HL-60 (cell line): ENCODE results near the gene AIFM3.

Source experiments
- DNase-seq, 2 experiments: peaks; one replicate each; pipeline ENCODE4 v3.0.0-alpha.2; 2010 to 2020; ENCODE audit warnings: low read depth in 1 of 2, low spot score in 1 of 2
- H3K27ac ChIP-seq: fragments of 250-450 bp; sonication (Bioruptor Pico); replicated peaks from 2 replicates; pipeline ENCODE4 v1.5.1; 2020; ENCODE audit warnings: mild to moderate bottlenecking, moderate library complexity
- H3K27me3 ChIP-seq: fragments of 250-450 bp; sonication (Bioruptor Pico); 2 replicates; pipeline ENCODE4 v1.5.1; 2021; ENCODE audit warnings: mild to moderate bottlenecking, moderate library complexity; ENCODE audit not compliant: insufficient read depth, poor library complexity, severe bottlenecking
- H3K4me3 ChIP-seq: replicated peaks from 2 replicates; pipeline ENCODE4 v1.5.1; 2011; ENCODE audit warnings: mild to moderate bottlenecking, control low read depth, low read length; ENCODE audit not compliant: insufficient read depth
- GABPA ChIP-seq: IDR thresholded peaks from 2 replicates; pipeline ENCODE4 v1.6.1; 2012; ENCODE audit warnings: low read depth
- POLR2AphosphoS5 ChIP-seq: IDR thresholded peaks from 2 replicates; pipeline ENCODE4 v1.6.1; 2012; ENCODE audit warnings: low read depth
- SPI1 ChIP-seq: IDR thresholded peaks from 2 replicates; pipeline ENCODE4 v1.6.1; 2012; ENCODE audit warnings: low read depth, mild to moderate bottlenecking, borderline replicate concordance
- TF ChIP-seq, protein P1 (sequence below): IDR thresholded peaks from one replicate; pipeline ENCODE4 v1.5.1; 2011; ENCODE audit warnings: low read length, control low read depth, inconsistent platforms; ENCODE audit not compliant: insufficient read depth
- TF ChIP-seq, protein P2 (sequence below): IDR thresholded peaks from 2 replicates; pipeline ENCODE4 v1.6.1; 2012; ENCODE audit warnings: low read depth; ENCODE audit not compliant: insufficient replicate concordance

AIFM3 gene

DNA sequence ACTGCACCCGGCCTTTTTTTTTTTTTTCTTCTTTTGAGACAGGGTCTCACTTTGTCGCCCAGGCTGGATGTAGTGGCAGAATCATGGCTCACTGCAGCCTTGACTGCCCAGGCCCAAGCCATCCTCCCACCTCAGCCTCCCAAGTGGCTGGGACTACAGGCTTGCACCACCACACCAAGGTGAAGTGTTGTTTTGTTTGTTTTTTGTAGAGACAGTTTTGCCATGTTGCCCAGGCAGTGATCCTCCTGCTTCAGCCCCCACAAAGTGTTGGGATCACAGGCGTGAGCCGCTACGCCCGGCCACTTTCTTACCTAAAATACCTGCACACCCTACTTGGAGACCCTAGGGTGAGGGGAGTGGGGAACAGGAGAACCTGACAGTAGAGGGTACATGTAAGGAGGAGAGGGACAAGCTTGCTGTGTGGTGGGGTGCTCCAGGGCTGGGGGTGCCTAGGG is 4.5 kb upstream of the AIFM3 start:
- TF ChIP-seq, protein P1, sequence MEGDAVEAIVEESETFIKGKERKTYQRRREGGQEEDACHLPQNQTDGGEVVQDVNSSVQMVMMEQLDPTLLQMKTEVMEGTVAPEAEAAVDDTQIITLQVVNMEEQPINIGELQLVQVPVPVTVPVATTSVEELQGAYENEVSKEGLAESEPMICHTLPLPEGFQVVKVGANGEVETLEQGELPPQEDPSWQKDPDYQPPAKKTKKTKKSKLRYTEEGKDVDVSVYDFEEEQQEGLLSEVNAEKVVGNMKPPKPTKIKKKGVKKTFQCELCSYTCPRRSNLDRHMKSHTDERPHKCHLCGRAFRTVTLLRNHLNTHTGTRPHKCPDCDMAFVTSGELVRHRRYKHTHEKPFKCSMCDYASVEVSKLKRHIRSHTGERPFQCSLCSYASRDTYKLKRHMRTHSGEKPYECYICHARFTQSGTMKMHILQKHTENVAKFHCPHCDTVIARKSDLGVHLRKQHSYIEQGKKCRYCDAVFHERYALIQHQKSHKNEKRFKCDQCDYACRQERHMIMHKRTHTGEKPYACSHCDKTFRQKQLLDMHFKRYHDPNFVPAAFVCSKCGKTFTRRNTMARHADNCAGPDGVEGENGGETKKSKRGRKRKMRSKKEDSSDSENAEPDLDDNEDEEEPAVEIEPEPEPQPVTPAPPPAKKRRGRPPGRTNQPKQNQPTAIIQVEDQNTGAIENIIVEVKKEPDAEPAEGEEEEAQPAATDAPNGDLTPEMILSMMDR = no peak
- TF ChIP-seq GABPA (no peak), SPI1 (no peak), POLR2AphosphoS5 (no peak)
- TF ChIP-seq, protein P2, sequence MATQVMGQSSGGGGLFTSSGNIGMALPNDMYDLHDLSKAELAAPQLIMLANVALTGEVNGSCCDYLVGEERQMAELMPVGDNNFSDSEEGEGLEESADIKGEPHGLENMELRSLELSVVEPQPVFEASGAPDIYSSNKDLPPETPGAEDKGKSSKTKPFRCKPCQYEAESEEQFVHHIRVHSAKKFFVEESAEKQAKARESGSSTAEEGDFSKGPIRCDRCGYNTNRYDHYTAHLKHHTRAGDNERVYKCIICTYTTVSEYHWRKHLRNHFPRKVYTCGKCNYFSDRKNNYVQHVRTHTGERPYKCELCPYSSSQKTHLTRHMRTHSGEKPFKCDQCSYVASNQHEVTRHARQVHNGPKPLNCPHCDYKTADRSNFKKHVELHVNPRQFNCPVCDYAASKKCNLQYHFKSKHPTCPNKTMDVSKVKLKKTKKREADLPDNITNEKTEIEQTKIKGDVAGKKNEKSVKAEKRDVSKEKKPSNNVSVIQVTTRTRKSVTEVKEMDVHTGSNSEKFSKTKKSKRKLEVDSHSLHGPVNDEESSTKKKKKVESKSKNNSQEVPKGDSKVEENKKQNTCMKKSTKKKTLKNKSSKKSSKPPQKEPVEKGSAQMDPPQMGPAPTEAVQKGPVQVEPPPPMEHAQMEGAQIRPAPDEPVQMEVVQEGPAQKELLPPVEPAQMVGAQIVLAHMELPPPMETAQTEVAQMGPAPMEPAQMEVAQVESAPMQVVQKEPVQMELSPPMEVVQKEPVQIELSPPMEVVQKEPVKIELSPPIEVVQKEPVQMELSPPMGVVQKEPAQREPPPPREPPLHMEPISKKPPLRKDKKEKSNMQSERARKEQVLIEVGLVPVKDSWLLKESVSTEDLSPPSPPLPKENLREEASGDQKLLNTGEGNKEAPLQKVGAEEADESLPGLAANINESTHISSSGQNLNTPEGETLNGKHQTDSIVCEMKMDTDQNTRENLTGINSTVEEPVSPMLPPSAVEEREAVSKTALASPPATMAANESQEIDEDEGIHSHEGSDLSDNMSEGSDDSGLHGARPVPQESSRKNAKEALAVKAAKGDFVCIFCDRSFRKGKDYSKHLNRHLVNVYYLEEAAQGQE = no peak
- Histone ChIP-seq H3K27me3 (no peaks in the 10 kb centered on the region), H3K4me3 (no peak overlapping the region), H3K27ac (no peak overlapping the region)
- DNase-seq = no peak

DNA sequence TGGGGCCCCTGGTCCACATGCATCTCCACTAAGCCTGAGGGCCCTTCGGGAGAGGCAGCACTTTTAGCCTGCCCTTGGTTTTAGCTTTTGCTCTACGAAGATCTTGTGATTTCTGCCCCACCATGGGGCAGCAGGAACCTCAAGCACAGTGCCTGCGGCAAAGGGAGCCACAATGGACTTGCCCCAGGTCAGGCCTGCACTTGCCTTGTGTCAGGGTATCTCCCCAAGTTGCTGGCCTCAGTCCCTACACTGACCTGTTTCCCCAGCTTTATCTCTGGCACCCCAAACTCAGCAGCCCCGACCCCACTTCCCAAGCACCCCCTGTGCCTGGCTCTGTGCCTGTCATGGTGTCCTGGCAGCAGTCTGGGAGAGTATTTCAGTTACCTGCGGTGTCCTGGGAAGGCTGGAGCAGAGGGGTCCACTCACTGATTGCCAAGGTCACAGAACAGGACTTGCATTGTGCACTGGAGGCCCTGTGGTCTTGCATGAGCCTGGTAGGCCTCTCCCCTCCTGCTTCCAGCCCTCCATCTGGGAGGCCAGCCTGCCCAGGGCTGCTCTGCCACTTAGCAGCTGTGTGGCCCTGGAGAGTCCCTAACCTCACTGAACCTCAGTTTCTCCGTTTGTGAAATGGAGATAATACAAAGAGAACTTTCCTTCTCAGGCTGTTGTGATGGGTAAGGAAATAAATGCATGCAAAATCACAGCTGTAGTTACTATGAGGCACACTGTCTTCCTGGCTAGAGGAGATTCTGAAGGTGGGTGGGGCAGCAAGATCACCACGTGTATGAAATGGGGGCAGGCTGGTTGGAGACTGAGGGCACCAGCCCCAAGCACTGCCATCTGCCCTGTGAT is 3.6 kb upstream of the AIFM3 start:
- DNase-seq = no peak
- H3K27ac ChIP-seq = no peak overlapping the region
- H3K27me3 ChIP-seq = no peaks in the 10 kb centered on the region
- TF ChIP-seq SPI1 = no peak
- TF ChIP-seq POLR2AphosphoS5 = no peak
- no peak for TF ChIP-seq GABPA
- TF ChIP-seq, protein P1 = no peak
- TF ChIP-seq, protein P2 = no peak
- no peak overlapping the region for H3K4me3 ChIP-seq

DNA sequence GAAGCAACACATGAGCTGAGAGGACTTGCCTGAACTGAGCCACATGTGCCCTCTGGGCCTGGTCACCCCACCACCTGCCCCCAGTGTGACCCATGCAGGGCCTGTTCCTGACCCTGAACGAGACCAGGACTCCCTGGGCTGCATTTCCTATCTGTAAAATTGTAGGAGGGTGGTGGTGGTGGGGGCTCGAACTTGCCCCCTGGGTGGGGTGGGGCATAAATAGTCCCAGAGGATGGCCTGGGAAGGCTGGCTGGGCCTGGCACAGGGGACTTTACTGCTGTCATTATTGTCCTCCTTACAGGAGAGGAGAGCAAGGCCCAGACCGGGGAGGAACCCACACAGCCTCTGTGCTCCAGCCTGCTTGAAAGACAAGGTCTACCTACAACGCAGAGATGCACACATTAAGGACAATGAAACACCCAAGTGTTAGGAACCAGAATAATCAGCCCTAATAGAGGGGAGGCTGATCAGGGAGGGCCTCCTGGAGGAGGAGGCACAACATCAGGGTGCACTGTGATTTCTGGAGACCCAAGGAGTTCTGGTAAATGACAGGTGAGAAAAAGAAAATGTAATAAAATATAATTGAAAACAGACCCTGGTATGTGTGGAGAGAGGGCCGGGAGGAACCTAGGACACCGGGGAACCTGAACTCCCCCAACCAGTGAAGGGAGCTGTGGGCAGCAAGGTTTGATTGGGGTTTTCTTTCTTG is 2.8 kb upstream of the AIFM3 start:
- TF ChIP-seq SPI1 = no peak
- TF ChIP-seq, protein P1 = no peak
- TF ChIP-seq POLR2AphosphoS5 = no peak
- TF ChIP-seq, protein P2 = no peak
- TF ChIP-seq GABPA = no peak
- no peak for DNase-seq
- Histone ChIP-seq H3K27ac (no peak overlapping the region), H3K27me3 (no peaks in the 10 kb centered on the region), H3K4me3 (no peak overlapping the region)
